HS-5 (cell line): Measurements from ENCODE around the gene SMIM31.

ENCODE experiments used
- DNase-seq: peaks from one replicate; pipeline ENCODE4 v3.0.0-alpha.2; 2012; ENCODE audit warnings: low read depth

Gene SMIM31

DNA sequence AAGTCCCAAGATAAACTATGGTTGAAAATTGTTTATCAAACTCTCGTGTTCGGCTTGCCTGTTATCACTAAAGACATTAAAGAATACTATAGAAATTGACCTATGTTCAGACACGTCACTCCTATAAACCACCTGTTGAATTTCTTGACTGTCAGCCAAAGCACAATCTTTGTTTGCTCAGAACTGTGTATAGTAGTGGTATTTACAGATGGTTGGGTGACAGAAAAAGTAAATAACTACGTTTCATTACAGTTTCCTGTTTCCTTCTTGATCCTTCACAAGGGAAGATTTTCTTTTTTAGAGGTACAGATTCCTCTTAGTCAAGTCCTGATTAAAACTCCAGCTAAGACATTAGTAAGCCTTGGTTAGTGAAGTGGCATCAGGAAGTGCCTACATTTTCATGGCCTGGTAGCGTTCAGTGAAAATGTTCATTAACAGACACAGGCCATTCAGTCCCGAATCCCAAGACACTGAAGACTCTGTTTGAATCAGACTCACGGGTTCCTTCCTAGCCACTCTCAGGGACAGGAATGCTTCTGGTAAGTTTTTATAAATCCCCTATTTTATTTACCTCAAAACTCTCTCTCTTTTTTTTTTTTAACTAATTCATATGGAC, at the start of gene SMIM31:
Gene SMIM31, plus strand, starts transcription at position 259 of the 616 bp plus-strand sequence. CDS start 16,313 bp downstream, outside the sequence.
- DNase-seq: no peak

DNA sequence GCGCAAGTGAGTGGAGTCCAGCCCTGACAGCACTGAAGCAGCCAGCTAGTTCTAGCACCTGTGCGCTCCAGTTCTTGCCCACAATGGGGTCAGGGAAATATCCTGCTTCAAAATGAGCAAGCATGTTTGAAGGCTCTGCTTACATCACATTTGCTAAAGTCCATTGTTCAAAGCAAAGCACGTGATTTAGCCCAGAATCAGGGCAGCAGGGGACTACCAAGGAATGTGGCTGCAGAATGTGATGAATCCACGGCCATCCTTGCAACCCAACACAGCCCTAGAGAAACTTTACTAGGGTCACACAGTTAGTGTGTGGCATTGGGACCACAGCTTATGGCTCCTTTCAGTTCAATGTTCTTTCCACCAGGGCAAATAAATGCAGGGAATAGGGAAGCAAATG, 47.3 kb upstream of the SMIM31 start:
- DNase-seq: no peak

DNA sequence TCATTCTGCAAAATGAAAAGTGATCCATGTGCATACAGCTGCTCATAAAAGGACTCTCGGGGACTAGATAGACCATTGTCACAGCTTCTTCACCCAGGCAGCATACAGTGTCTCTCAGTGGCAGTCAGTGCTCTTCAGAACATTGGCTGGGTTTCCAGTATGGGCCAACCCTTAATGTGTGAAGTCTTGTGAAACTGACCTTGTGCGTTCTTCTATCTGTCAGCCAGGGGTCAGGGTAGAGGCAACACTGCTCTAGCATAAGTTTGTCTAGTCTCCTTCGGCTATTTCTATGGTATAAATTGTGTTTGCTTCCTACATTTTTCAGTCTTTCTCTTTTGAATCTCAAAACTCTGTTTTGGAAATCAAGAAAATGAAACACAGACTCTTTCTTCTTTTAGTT, 37.0 kb upstream of the SMIM31 start:
- DNase-seq: no peak

DNA sequence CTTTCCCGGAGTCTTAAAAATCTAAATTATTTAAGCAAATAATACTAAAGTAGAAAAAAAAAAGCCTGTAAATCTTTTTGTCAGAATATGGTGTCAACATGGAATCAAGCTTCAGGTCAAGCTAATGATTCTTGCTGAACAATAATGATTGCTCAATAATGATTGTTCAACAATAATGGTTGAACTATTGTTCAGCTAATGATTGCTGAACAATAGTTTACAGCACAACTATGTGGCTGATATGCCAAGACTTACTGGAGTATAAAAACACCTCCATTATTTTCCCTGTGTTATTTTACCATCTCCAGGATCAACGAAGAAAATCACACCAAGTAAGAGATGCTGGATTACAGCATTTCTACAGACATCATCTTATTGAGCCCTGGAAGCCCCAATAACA, 35.1 kb upstream of the SMIM31 start:
- no peak for DNase-seq

DNA sequence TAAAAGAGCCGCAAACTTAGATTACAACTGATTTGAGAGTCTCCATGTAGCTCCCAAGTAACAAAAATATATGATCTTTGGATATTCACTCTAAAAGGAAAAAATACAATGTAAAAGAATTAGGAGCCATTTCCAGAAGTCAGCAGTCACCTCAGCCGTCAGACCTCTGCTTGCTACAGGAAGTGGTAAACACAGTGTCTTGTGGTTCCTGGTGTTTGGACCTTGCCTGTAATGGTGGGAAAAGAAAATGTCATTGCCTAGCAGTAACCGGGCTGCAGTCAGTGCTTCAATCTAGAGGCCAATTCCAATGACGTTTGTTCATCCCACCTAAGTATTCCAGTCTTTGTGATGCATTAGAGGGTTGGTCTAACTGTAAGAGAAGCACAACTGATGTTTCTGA, 28.9 kb upstream of the SMIM31 start:
- DNase-seq: no peak

DNA sequence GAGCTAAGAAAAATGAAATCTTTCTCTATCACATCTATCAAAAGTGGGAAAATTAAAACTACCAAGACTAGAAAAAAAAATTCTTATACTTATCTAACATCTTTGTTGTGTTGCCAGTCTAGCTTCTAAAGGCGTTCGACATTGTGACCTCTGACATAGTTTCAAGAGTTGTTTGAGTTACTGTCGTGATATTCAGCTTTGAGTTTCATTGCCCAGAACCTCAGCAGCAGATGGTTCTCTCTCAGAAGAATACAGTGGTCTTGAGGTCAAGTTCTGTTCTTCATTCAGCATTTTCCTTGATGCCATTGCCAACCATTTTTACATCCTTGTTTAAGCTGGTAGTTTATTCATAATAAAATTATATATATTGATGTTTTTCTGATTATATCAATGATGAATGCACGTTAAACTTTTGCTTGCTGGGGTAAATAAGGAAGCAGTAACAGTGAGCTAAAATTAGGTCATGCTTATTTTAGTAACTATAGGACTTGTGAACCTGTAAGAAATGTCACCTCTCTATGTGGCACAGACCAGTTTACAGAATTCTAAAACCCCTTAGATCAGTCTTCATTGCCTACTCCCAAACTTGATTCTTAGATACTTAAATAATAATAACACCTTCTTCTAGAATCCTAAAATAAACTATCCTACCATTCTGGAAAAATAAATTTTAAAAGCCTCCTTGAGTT, 23.1 kb upstream of the SMIM31 start:
- DNase-seq: no peak

DNA sequence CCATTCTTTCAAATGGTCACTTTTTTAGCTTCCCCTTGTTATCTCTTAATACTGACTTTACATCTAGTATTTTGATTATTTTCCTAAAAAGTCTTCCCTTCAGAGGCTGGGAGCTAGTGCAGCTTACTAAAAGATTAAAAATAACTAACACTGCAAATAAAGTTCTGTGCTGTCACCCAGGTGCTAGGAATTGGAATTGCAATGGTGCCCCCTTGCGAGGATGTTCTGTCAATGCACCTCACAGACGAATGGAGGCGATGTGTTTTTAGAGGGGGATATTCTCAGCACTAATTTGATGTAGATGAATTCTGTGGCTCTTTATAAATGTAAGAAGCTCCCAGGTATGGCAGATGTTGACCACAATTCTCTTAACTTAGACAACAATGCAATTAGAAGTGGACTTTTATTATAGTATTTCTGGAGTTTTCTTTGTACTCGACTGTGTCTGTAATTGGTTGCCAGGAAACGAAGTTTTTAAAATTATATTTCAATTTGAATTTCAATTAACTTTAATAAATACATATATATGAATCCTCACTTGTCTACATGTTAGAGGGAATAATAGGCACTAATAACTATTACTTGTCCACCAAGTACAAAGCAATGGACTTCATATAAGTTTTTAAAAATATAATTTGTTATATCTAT, 22.0 kb upstream of the SMIM31 start:
- peak; percentile 8 for DNase-seq

DNA sequence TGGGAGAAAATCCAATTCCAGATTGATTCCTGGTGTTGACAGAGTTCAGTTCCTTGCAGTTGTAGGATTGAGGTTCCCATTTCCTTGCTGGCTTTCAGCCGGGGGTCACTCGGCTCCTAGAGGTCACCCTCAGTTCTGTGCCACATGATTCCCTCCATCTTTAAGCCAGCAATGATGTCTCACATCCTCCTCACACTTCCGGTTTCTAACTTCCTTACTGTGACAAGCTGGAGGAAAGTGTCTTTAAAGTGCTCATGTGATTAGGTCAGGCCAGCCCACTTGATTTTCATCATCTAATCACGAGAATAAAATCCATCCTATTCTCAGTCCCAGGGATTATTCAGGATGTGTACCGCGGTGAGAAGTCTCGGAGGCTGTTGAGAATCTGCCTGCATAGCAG, 19.4 kb upstream of the SMIM31 start:
- no peak for DNase-seq

DNA sequence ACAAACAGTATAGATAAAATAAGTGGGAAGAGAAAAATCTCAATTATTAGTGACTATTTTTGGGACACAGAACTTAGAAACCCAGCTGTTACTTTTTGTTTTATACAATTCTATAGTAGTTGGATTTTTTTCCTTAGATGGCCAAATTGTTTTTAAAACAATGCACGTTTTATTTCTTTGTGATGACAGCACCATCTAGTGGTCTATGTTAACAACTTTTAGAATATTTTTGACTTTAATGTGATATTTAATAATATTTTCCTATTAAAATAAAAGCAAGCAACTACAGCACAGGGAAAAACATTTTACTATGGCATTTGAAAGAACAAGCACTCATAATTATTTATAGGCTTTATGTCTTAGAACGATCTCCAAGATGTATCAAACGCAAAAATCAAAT, 5.6 kb upstream of the SMIM31 start:
- DNase-seq: peak; percentile 14

DNA sequence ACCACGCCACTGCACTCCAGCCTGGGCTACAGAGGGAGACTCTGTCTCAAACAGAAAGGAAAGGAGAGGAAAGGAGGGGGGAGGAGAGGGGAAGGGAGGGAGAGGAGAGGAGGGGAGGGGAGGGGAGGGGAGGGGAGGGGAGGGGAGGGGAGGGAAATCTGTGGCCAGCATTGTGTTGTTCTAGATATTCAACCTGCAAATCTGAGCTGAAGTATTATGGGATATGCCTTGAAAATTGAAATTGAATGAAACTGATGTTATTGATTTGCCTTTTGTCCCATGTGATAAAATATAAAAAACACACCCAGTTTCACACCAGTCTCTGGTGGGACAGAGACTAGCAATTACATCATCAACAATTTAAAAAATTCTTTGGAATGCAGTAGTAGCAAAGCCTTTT, 1.5 kb downstream of the SMIM31 start:
- no peak for DNase-seq

DNA sequence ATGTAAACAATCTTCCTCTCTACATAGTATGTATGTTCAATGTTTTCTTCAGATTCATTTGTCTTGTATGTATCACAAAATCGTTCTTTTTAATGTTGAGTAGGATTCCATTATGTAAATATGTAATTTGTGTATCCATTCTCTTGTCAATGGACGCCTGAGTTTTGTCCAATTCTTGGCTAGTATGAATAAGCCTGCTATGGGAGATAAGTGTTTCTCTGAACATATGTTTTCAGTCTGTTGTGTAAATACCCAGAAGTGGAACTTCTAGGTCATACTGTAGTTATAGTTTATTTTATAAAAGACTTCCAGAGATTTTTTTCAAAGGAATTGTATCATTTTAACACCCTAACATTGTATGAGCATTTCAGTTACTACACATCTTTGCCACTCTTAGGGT, 2.8 kb downstream of the SMIM31 start:
- DNase-seq: no peak

DNA sequence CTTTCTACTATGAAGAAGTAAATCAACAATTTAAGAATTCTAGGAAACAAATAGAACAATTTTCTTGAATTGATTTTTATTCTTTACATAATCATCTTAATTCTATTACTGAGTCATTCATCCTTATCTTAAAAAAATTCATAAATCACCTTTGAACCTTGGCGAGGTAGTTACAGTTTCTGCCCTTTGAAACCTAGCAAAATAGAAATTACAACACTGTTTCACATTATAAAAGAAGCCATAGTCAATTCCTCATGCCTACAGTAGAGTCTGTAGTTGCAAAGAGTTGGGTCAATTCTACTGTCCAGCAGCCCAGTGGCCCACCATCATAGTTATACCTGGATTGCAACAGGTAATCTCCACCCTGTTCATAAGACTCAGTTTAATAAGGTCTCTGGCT, 7.3 kb downstream of the SMIM31 start:
- DNase-seq: no peak

DNA sequence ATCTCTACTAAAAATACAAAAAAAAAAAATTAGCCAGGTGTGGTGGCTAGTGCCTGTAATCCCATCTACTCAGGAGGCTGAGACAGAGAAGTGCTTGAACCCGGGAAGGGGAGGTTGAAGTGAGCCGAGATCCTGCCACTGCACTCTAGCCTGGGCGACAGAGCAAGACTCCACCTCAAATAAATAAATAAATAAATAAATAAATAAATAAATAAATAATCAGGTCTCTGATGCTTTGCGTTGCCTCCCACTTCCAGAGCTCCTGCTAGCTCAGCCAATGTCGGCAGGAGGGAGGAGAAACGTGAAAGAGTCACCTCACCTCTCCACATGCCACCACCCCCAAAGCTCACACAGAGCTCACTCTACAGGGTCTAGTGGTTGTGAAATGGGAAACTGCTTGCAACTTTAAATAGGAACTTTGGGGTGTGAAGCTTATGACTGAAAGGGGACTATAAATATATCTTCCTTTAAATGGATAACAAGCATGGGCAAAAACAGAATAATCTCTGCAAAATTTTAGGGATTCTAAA, 7.9 kb downstream of the SMIM31 start:
- no peak for DNase-seq

DNA sequence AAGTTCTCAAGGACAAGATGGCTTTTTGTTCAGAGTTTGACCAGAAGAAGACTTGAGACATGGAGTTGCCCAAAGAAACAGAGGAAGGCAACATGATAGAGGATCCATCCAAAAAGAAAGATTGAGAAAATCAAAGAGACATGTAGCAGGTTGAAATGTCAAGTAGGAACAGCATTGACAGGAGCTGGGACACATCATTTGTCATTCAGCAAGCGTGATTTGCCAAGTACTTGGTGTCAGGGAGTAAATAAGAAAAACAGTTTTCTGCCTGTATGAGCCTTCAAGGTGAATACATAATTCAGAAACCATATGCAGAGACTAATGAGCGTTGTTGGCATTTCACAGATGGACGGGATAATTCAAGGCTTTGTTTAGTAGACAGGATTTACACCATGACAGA, 11.2 kb downstream of the SMIM31 start:
- no peak for DNase-seq

DNA sequence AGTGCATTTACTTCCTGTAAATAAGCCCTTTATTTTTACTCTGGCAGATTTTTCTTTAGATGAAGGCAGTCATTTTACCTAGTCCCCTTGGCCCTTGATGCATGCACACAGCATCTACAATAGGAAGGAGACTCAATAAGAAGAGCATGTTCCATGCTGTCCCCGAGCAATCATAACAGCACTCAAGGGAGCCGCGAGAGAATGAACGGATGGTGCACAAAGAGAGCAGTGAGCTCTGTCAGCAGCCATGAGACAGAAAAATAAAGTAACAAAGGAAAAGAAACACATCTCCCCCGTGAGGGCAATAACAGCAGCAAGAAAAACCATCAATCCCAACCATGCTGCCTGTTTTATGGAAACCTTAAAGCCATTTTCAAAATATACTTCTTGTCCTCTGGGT, 11.9 kb downstream of the SMIM31 start:
- no peak for DNase-seq

DNA sequence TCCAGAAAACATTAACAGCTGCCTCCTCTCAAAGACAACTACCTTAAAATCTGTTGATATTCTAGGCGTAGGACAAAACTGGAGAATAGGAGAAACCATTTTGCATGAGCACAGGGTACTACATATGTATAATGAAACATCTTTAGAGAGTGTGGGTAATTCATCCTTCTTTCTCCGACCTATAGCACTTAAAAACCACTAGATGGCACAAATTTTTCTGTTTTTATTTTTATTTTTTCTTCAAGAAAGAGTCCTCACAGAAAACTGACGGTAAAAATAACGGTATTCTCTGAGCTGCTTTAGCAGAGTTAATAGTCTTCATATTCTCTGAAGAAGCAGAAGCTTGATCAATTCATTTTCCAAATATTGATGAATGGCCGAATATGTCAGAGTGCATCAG, 14.6 kb downstream of the SMIM31 start:
- peak; percentile 10 for DNase-seq

DNA sequence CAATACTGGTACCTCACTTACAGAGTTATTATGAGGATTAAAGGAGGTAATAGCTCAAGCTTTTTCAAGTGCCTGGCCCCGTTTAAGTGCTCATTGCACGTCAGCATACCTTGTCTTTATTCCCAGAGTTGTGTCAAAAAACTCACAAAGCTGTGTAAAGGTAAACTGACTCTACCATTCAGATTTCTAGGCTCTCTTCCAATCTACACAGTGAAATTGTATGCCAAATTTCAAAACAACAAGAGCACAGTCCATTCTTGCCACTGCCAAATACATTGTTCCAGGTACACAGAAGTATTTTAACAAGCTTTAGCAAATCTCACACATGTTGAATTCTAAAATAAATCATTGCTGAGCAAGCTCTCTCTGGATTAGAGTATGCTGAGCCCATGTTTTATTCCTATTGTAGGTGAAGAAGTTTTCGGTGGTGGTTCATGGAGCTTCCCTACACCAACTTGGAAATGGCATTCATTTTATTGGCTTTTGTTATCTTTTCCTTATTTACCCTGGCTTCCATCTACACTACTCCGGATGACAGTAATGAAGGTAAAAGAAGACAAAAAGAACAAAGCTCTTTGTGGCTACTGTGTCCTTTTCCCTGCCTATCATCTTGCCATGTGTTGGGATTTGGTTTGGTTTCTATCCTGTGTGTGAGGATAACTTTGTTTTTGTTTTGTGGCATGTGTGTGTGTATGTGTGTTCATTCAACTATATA, 16.2 kb downstream of the SMIM31 start:
- DNase-seq: no peak

DNA sequence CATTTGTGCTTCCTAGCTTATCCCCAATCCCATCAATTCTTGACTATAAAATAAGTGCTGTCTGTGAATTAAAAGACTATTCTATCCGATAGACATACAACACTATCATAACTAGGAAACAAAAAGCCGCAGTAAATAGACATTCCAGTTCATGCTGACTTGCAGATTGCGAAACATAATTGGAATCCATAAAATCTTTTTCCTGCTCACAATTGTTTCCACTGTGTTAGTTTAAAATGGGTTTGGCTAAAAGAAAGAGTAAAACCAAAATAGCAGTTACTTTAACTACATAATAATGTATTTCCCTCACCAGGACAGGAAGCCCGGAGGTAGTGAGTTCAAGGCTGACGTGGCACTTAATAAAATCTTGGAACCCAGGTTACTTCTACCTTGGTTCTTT, 17.2 kb downstream of the SMIM31 start:
- DNase-seq: no peak

DNA sequence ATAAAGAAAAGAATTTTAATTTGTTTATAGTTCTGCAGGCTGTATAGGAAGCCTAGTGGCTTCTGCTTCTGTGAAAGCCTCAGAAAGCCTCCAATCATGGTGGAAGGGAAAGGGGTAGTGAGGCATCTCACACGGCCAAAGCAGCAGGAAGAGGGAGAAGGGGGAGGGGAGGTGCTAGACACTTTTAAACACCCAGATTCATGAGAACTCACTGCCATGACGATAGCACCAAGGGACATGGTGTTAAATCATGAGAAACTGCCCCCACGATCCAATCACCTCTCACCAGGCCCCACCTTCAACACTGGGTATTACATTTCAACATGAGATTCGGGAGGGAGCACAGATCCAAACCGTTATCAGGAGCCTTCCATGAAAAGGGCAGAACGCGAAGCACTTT, 18.1 kb downstream of the SMIM31 start:
- DNase-seq: no peak

DNA sequence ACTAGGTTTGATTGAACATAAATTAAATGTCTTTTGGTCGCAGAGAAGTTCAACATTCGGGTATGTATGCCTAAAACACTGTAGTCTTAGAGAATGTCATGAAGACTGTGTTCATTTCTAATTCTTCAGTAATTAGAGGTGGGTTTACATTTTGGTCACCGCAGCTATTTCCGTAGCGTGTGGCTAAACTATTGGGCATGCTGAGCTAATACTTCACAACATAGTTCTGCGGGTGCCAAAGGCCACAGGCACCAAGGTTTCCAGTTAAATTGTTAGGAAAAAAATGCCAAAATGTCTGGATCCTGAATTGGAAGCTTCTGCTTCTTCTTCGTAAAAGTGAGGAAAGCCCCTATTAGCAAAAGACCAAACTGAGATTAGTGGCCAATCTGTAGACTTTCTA, 25.1 kb downstream of the SMIM31 start:
- no peak for DNase-seq

DNA sequence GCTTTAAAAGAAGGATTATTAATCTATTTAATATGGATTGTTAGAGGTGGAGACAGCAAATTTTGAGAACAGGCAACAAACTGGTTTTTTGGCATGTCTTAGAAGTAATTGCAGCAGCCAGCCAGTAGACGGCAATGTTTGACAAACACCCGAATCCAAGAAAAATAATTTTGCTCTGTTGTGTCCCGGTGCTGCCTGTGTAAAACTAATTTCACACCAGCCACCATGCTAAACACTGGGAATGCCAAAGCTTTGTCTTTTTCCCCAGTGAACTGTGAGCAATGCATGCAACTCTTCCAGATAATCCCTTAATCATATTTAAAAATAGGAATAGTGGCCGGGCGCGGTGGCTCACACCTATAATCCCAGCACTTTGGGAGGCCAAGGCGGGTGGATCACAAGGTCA, 25.9 kb downstream of the SMIM31 start:
- DNase-seq: peak; percentile 20

DNA sequence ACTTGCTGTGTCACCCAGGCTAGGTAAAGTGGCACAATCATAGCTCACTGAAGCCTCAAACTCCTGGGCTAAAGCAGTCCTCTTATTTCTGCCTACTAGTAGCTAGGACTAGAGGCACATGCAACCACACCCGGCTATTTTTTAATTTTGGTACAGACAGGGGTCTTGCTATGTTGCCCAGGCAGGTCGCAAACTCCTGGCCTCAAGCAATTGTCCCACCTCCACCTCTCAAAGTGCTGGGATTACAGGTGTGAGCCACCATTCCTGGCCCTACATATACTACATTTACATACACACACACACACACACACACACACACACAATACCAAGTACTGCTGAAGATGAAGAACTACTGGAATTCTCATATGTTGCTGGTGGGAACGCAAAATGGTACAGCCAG, 26.9 kb downstream of the SMIM31 start:
- DNase-seq: no peak

DNA sequence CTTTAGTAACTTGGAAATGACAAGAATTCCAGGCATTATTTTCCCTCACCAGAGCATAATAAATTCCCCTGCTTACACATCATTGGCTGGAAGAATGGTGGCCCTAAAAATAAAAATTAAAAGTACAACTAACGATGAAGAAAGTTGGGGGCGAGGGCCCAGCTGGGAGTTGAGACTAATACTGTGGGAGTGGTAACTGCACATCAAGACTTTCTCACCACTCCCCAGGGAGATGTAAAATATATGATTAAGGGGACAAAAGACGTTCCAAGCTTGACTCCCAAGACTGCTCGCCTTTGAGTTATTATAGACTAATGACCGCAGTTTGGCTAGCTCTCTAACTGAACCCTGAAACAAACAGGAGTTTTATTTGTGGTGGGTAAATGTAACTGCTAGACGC, 30.0 kb downstream of the SMIM31 start:
- DNase-seq: no peak
